GM12878 (cell line): Measurements from ENCODE around the gene CLCN2. TPM values are rescaled to one million over a fixed set of nuclear protein-coding genes. Genes with fewer than 3 reads are reported as not detected.

Source experiments
- ATAC-seq: fragments of 200-7000 bp; cut with Tn5 transposase; 3 replicates; pipeline ENCODE4 v1.9.1; 2020; ENCODE audit warnings: mild to moderate bottlenecking, moderate library complexity
- BruUV-seq: library from RNA; stranded (reverse); fragments of 400-500 nt; replicated peaks from 2 replicates; lab custom pipeline; 2021; lab: Mats Ljungman, UMichigan
- CTCF ChIA-PET: fragments of 300-600 bp; sonication (Branson Sonifier 250); formaldehyde crosslinking; extraction: SDS; loops from one replicate; lab custom pipeline; 2021; ENCODE audit warnings: inconsistent platforms; lab: Yijun Ruan, JAX
- POLR2A ChIA-PET: fragments of 350-600 bp; formaldehyde crosslinking; extraction: SDS; loops from one replicate; lab custom pipeline; 2021; ENCODE audit warnings: inconsistent platforms; lab: Charles Lee
- RAD21 ChIA-PET: fragments of 300-600 bp; sonication (Branson Sonifier 250); formaldehyde crosslinking; loops from one replicate; lab custom pipeline; 2023; ENCODE audit warnings: antibody characterized with exemption; ENCODE audit not compliant: unreplicated experiment; lab: Charles Lee
- SMC1A ChIA-PET: fragments of 300-600 bp; sonication (Branson Sonifier 250); formaldehyde crosslinking; loops from one replicate; lab custom pipeline; 2023; ENCODE audit not compliant: unreplicated experiment, uncharacterized antibody; lab: Charles Lee
- DNase-seq: peaks from one replicate; pipeline ENCODE4 v3.0.0-alpha.2; 2011; ENCODE audit warnings: low read depth, low spot score
- FAIRE-seq: peaks from 3 replicates; lab custom pipeline; 2011; peaks lifted over from hg19 to GRCh38; lab: Jason Lieb, UNC
- H2AFZ ChIP-seq: 2 replicates; pipeline ENCODE4 v1.6.0; 2011; ENCODE audit warnings: low read depth, low read length, control low read depth; ENCODE audit not compliant: control insufficient read depth
- H3K27ac ChIP-seq: 2 replicates; pipeline ENCODE4 v1.5.1; 2011; ENCODE audit warnings: control low read depth; ENCODE audit not compliant: control insufficient read depth, insufficient read depth
- H3K27me3 ChIP-seq, 2 experiments: replicated peaks in 1 of 2; 2 replicates each; pipeline versions ENCODE4 v1.6.0 to v1.6.1; 2011; ENCODE audit warnings: low read length in 1 of 2; ENCODE audit not compliant: control insufficient read depth in 2 of 2, insufficient read depth in 2 of 2
- H3K36me3 ChIP-seq, 2 experiments: 2 replicates each; pipeline ENCODE4 v1.5.1; 2011; ENCODE audit warnings: low read length in 1 of 2; ENCODE audit not compliant: control insufficient read depth in 2 of 2, insufficient read depth in 2 of 2
- H3K4me1 ChIP-seq: 2 replicates; pipeline ENCODE4 v1.6.1; 2011; ENCODE audit warnings: mild to moderate bottlenecking, low read length, moderate library complexity, mixed read lengths; ENCODE audit not compliant: control insufficient read depth, insufficient read depth
- H3K4me2 ChIP-seq: 2 replicates; pipeline ENCODE4 v1.6.0; 2011; ENCODE audit warnings: control low read depth; ENCODE audit not compliant: control insufficient read depth, insufficient read depth
- H3K4me3 ChIP-seq: fragments of 200-600 bp; sonication (generic); 2 replicates; pipeline ENCODE4 v1.5.1; 2016
- H3K79me2 ChIP-seq: 2 replicates; pipeline ENCODE4 v1.6.0; 2011; ENCODE audit warnings: low read length; ENCODE audit not compliant: control insufficient read depth, insufficient read depth
- H3K9ac ChIP-seq: 2 replicates; pipeline ENCODE4 v1.8.0; 2011; ENCODE audit warnings: low read length, control low read depth, mixed read lengths; ENCODE audit not compliant: control insufficient read depth, insufficient read depth
- H3K9me3 ChIP-seq: replicated peaks from 3 replicates; pipeline ENCODE4 v1.5.1; 2011; ENCODE audit warnings: mild to moderate bottlenecking, low read length; ENCODE audit not compliant: control insufficient read depth, insufficient read depth
- H4K20me1 ChIP-seq: 2 replicates; pipeline ENCODE4 v1.6.0; 2011; ENCODE audit not compliant: control insufficient read depth, insufficient read depth
- ATF7 ChIP-seq: fragments of 450-650 bp; IDR thresholded peaks from 2 replicates; pipeline ENCODE4 v1.6.1; 2016; ENCODE audit warnings: low read depth, mild to moderate bottlenecking
- EGR1 ChIP-seq, 2 experiments: IDR thresholded peaks; 1 replicate in 1 of 2; 2 replicates in 1 of 2; pipeline ENCODE4 v1.6.1; 2011 to 2012; ENCODE audit warnings: low read depth in 2 of 2, low read length in 2 of 2, borderline replicate concordance in 1 of 2, mild to moderate bottlenecking in 1 of 2, moderate library complexity in 1 of 2
- HDGF ChIP-seq: fragments of 450-650 bp; IDR thresholded peaks from 2 replicates; pipeline ENCODE4 v1.6.1; 2016; ENCODE audit warnings: antibody characterized with exemption
- LARP7 ChIP-seq: fragments of 450-650 bp; IDR thresholded peaks from 2 replicates; pipeline ENCODE4 v1.6.1; 2017; ENCODE audit warnings: mild to moderate bottlenecking
- MEF2A ChIP-seq: IDR thresholded peaks from 2 replicates; pipeline ENCODE4 v1.6.1; 2011; ENCODE audit warnings: low read depth, mild to moderate bottlenecking, low read length, moderate library complexity; ENCODE audit not compliant: insufficient read depth
- NFYB ChIP-seq: IDR thresholded peaks from 2 replicates; pipeline ENCODE4 v1.6.1; 2011; ENCODE audit warnings: low read depth, mild to moderate bottlenecking, low read length, improper control_type of control experiment, moderate library complexity; ENCODE audit not compliant: insufficient read depth
- POU2F2 ChIP-seq: IDR thresholded peaks from 3 replicates; pipeline ENCODE4 v1.6.1; 2011; ENCODE audit warnings: low read depth, mild to moderate bottlenecking, low read length, borderline replicate concordance
- STAT1 ChIP-seq: fragments of 450-650 bp; conservative IDR thresholded peaks from 2 replicates; pipeline ENCODE4 v1.6.1; 2014; ENCODE audit warnings: antibody characterized with exemption, mild to moderate bottlenecking
- ZNF217 ChIP-seq: fragments of 450-650 bp; IDR thresholded peaks from 2 replicates; pipeline ENCODE4 v1.6.1; 2017; ENCODE audit warnings: antibody characterized with exemption, mild to moderate bottlenecking
- WGBS: methylation state at CpG from one replicate; pipeline ENCODE4 v1.1.6; 2016; ENCODE audit warnings: low lambda C conversion rate; ENCODE audit not compliant: insufficient replicate concordance, insufficient coverage; ENCODE audit errors: missing lambda C conversion rate; 5-methylcytosine and 5-hydroxymethylcytosine counted together
- in situ Hi-C: fragments of 300-500 bp; cut with MboI; formaldehyde crosslinking; loops from 9 replicates; pipeline ENCODE4 v1.14.3; 2018; ENCODE audit warnings: mixed read lengths
- intact Hi-C: fragments of 100-400 bp; cut with micrococcal nuclease; formaldehyde crosslinking; loops from one replicate; pipeline ENCODE4 v1.14.2; 2022; ENCODE audit not compliant: unreplicated experiment
- polyA plus RNA-seq, 11 experiments: library from polyadenylated mRNA; depleted of rRNA in 4 of 11; unstranded in 6 of 11; stranded (reverse) in 5 of 11; fragments of >200 nt; fragmentation: Nextera tagmentation in 4 of 11; fragmentation: Illumina TruSeq in 1 of 11; extraction: Ambion mirVana in 4 of 11; extraction: Trizol in 1 of 11; gene quantifications; 1 replicate in 1 of 11; 2 replicates in 10 of 11; pipeline versions ENCODE4 v1.2.1 to v1.2.3, GENCODE V29; 2011 to 2016; ENCODE audit warnings: inconsistent platforms in 2 of 11, missing spikeins in 2 of 11, low read depth in 1 of 11
- total RNA-seq, 4 experiments: library from RNA; depleted of rRNA in 3 of 4; stranded (reverse); fragments of >200 nt in 3 of 4; fragmentation: Illumina TruSeq in 1 of 4; extraction: Trizol in 1 of 4; gene quantifications; 2 replicates each; pipeline versions ENCODE4 v1.2.1 to v1.2.3, GENCODE V29; 2013 to 2021
- TF ChIP-seq, protein P1 (sequence below): fragments of 450-650 bp; IDR thresholded peaks from 2 replicates; pipeline ENCODE4 v1.6.1; 2018; ENCODE audit warnings: mild to moderate bottlenecking, low read depth, moderate library complexity; ENCODE audit not compliant: partially characterized antibody
- TF ChIP-seq, protein P2 (sequence below): IDR thresholded peaks from 2 replicates; pipeline ENCODE4 v1.6.1; 2012; ENCODE audit warnings: low read depth, low read length, improper control_type of control experiment
- TF ChIP-seq, protein P3 (sequence below): fragments of 450-650 bp; IDR thresholded peaks from 2 replicates; pipeline ENCODE4 v1.6.1; 2017; ENCODE audit warnings: mild to moderate bottlenecking, moderate library complexity

The CLCN2 gene
- total and polyA plus RNA-seq, 10 of the 15 experiments (the other 5 are each of a cell fraction or from before 2014, with no cell fraction given), result 0.13 to 2.6 (median 0.85) TPM; not detected in 1

DNA sequence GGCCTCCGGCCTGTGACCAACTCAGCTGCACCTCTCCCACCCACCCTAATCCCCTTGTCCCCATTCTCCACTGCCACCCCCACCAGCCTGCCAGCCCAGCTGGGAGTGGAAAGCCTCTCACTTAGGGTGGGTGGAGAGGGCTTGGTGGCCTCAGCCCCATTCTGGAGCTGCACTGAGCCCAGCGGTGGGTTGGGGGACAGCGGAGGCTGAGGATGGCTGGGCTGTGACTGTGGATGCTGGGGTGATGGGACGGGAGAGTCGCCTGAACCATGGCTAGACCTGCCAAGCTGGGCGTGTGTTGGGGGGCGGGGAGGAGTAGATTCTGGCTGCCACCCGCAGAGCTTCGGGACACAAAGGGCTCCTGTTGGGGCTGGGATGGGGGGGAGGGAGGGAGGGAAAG lies 1.8 kb downstream of the CLCN2 start:
- in situ Hi-C loops, result no loop called here
- Histone ChIP-seq H3K4me1 (peaks cover 8% of the 10 kb centered on the region), H3K27me3 (no peaks in the 10 kb centered on the region; a peak in 1 of 4 replicates), H3K36me3 (no peaks in the 10 kb centered on the region), H3K27ac (no peak overlapping the region), H3K79me2 (peaks cover 14% of the 10 kb centered on the region), H3K9ac (no peak overlapping the region), H2AFZ (no peak overlapping the region), H3K4me3 (no peak overlapping the region), H3K9me3 (no peaks in the 10 kb centered on the region), H3K4me2 (no peak overlapping the region)
- BruUV-seq, result no TSS peak
- ChIA-PET POLR2A (no interaction called here), RAD21 (no interaction called here)
- WGBS, result 83% methylated on average over 5 of the region's 9 CpGs
- FAIRE-seq (no peak), ATAC-seq (no peak), DNase-seq (no peak)
- TF ChIP-seq LARP7 (no peak), ZNF217 (no peak), HDGF (no peak), STAT1 (no peak), NFYB (no peak), EGR1 (IDR thresholded peaks at IDR 0.05; ENCODE audit: borderline replicate concordance in 1 of 2, low read depth in 2 of 2, low read length in 2 of 2) (no peak), POU2F2 (no peak), ATF7 (no peak), MEF2A (no peak)
- TF ChIP-seq, protein P1, sequence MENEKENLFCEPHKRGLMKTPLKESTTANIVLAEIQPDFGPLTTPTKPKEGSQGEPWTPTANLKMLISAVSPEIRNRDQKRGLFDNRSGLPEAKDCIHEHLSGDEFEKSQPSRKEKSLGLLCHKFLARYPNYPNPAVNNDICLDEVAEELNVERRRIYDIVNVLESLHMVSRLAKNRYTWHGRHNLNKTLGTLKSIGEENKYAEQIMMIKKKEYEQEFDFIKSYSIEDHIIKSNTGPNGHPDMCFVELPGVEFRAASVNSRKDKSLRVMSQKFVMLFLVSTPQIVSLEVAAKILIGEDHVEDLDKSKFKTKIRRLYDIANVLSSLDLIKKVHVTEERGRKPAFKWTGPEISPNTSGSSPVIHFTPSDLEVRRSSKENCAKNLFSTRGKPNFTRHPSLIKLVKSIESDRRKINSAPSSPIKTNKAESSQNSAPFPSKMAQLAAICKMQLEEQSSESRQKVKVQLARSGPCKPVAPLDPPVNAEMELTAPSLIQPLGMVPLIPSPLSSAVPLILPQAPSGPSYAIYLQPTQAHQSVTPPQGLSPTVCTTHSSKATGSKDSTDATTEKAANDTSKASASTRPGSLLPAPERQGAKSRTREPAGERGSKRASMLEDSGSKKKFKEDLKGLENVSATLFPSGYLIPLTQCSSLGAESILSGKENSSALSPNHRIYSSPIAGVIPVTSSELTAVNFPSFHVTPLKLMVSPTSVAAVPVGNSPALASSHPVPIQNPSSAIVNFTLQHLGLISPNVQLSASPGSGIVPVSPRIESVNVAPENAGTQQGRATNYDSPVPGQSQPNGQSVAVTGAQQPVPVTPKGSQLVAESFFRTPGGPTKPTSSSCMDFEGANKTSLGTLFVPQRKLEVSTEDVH, result no peak
- TF ChIP-seq, protein P2, sequence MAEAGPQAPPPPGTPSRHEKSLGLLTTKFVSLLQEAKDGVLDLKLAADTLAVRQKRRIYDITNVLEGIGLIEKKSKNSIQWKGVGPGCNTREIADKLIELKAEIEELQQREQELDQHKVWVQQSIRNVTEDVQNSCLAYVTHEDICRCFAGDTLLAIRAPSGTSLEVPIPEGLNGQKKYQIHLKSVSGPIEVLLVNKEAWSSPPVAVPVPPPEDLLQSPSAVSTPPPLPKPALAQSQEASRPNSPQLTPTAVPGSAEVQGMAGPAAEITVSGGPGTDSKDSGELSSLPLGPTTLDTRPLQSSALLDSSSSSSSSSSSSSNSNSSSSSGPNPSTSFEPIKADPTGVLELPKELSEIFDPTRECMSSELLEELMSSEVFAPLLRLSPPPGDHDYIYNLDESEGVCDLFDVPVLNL, result no peak
- TF ChIP-seq, protein P3, sequence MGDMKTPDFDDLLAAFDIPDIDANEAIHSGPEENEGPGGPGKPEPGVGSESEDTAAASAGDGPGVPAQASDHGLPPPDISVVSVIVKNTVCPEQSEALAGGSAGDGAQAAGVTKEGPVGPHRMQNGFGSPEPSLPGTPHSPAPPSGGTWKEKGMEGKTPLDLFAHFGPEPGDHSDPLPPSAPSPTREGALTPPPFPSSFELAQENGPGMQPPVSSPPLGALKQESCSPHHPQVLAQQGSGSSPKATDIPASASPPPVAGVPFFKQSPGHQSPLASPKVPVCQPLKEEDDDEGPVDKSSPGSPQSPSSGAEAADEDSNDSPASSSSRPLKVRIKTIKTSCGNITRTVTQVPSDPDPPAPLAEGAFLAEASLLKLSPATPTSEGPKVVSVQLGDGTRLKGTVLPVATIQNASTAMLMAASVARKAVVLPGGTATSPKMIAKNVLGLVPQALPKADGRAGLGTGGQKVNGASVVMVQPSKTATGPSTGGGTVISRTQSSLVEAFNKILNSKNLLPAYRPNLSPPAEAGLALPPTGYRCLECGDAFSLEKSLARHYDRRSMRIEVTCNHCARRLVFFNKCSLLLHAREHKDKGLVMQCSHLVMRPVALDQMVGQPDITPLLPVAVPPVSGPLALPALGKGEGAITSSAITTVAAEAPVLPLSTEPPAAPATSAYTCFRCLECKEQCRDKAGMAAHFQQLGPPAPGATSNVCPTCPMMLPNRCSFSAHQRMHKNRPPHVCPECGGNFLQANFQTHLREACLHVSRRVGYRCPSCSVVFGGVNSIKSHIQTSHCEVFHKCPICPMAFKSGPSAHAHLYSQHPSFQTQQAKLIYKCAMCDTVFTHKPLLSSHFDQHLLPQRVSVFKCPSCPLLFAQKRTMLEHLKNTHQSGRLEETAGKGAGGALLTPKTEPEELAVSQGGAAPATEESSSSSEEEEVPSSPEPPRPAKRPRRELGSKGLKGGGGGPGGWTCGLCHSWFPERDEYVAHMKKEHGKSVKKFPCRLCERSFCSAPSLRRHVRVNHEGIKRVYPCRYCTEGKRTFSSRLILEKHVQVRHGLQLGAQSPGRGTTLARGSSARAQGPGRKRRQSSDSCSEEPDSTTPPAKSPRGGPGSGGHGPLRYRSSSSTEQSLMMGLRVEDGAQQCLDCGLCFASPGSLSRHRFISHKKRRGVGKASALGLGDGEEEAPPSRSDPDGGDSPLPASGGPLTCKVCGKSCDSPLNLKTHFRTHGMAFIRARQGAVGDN, result no peak
- TF ChIP-seq, all 136 proteins: peak for 0
- SMC1A ChIA-PET, result no interaction called here
- CTCF ChIA-PET, result interaction anchor here (1.6 to 2.9 kb wide), 2 partner anchors 12 to 155 kb away, joined by 5 to 10 read pairs; no protein-coding TSS in a partner anchor
- intact Hi-C loops, result loop anchor here (5.0 kb wide), 1 partner anchor 42 kb away; no protein-coding TSS in a partner anchor
- H4K20me1 ChIP-seq, result no peaks in the 10 kb centered on the region
